GM19395 (cell line): ENCODE results near the gene CPSF4L.
"Not testable (repeated sequence)": the region's sequence is repeated elsewhere in the genome, so short reads cannot be mapped to it uniquely, and the experiment has no call there.

Source experiments
- ATAC-seq: cut with Tn5 transposase; IDR thresholded peaks from one replicate; pipeline ENCODE4 v1.9.1; 2021; ENCODE audit warnings: mild to moderate bottlenecking, moderate library complexity; ENCODE audit not compliant: unreplicated experiment

The CPSF4L gene

GRCh38 chr17:73269791-73270190 is 8.1 kb upstream of the CPSF4L start:
- ATAC-seq: no peak

GRCh38 chr17:73269329-73269615 is 7.6 kb upstream of the CPSF4L start:
- no peak for ATAC-seq

- no peak for ATAC-seq
Measured at GRCh38 chr17:73268582-73269328, 7.1 kb upstream of the CPSF4L start.

- no peak for ATAC-seq
Measured at GRCh38 chr17:73267648-73268537, 6.2 kb upstream of the CPSF4L start.

- ATAC-seq: no peak
Measured at GRCh38 chr17:73266796-73267195, 5.1 kb upstream of the CPSF4L start.

GRCh38 chr17:73265646-73266640 is 4.3 kb upstream of the CPSF4L start:
- ATAC-seq: no peak

GRCh38 chr17:73264448-73264847 is 2.8 kb upstream of the CPSF4L start:
- not testable (repeated sequence) for ATAC-seq

GRCh38 chr17:73262676-73263642 is 1.3 kb upstream of the CPSF4L start:
- no peak for ATAC-seq

GRCh38 chr17:73261952-73262675 is 434 bp upstream of the CPSF4L start:
- ATAC-seq: no peak

GRCh38 chr17:73257516-73257915 is 4.2 kb downstream of the CPSF4L start:
- ATAC-seq: no peak

- ATAC-seq: no peak
Measured at GRCh38 chr17:73256220-73256619, 5.5 kb downstream of the CPSF4L start.

GRCh38 chr17:73255671-73256181 is 6.0 kb downstream of the CPSF4L start:
- ATAC-seq: no peak

GRCh38 chr17:73251871-73252270 is 9.8 kb downstream of the CPSF4L start:
- ATAC-seq: no peak

- ATAC-seq: no peak
Measured at GRCh38 chr17:73250851-73251640, 10.6 kb downstream of the CPSF4L start.

GRCh38 chr17:73249700-73250099 is 12.0 kb downstream of the CPSF4L start:
- no peak for ATAC-seq

- ATAC-seq: no peak
Measured at GRCh38 chr17:73248532-73248931, 13.1 kb downstream of the CPSF4L start.

- no peak for ATAC-seq
Measured at GRCh38 chr17:73247726-73248125, 14.0 kb downstream of the CPSF4L start.

- ATAC-seq: no peak
Measured at GRCh38 chr17:73240561-73240960, 21.1 kb downstream of the CPSF4L start.
